Measurements from ENCODE around the gene ALKBH7.
"Not testable (repeated sequence)": the region's sequence is repeated elsewhere in the genome, so short reads cannot be mapped to it uniquely, and the experiment has no call there.

The ALKBH7 gene

DNA sequence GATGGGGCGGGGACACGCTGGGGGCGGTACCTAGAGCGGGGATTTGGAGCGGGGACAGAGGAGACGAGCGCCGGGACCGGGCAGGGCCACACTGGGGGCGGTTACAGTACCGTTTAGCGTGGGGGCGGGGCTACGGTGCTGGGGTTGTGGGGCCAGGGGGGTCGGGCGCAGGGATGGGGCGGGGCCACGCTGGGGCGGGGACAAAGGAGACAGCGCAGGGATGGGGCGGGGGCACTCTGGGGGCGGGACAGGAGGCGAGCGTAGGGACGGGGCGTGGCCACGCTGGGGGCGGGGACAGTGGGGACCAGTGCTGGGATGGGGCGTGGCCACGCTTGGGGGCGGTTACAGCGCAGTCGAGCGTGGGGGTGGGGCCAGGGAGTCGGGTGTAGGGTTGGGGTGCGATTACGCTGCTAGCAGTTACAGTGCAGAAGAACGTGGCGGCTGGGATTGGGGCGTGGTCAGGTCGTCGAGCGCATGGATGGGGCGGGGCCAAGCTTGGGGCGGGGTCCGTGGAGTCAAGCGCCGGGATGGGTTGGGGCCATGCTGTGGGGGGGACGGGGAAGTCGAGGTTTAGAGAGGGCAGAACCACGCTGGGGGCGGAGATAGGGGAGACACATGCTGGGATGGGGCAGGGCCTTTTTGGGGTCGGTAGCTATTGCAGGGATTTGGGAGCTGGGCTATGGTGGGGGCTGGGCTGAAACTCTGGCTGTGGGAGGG, 660 bp downstream of the ALKBH7 start:
- DNase-seq = peak; percentile 86

DNA sequence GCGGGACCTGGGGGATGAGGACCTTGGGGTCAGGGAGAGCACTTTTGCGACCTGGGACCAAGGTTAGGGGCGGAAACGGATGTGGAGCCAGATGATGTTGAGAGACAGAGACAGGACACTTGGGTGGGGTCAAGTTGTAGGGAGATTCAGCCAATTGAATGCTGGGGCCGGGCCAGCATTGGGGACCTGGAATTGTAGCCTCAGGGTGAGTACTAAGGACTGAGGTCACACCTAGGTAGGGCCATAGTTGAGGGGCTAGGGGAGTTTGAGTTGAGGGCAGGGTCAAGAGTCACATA, 1.2 kb downstream of the ALKBH7 start:
- no peak for DNase-seq

DNA sequence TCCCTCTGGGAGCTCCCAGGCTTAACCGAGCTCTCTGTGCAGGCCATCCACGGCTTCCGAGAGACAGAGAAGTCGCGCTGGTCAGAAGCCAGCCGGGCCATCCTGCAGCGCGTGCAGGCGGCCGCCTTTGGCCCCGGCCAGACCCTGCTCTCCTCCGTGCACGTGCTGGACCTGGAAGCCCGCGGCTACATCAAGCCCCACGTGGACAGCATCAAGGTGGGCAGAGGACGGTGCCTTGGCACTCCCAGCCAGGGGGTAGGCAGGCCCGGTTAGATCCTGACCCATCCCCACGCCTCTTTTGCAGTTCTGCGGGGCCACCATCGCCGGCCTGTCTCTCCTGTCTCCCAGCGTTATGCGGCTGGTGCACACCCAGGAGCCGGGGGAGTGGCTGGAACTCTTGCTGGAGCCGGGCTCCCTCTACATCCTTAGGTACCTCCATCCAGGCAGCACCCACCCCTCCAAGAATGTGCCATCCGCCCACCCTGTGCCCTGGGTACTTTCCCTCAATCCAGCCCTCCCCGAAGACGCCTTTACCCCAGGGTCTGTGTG, 1.6 kb downstream of the ALKBH7 start:
- DNase-seq = no peak

DNA sequence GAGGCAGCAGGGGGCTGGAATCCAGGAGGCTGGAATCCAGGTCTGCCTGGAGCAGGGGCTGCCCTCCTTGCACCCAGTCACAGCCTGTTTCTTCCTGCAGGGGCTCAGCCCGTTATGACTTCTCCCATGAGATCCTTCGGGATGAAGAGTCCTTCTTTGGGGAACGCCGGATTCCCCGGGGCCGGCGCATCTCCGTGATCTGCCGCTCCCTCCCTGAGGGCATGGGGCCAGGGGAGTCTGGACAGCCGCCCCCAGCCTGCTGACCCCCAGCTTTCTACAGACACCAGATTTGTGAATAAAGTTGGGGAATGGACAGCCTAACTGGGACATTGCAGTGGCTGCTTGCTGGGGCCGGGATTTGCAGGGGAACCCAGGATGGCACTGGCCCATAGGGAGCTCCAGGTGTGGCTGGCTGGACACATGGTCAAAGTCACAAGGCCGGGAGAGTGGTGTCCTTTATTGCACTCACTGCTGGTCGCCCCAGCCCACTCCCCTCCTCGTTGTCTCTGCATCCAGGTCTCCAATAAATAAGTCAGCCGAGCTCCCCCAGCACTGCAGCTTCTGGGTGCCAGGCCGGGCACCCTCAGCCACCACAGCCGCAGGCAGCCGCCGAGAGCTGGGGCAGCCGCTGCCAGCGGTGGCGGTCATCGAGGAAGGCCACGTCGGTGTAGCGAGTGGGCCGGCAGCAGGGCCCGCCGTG, 2.3 kb downstream of the ALKBH7 start:
- DNase-seq = no peak

DNA sequence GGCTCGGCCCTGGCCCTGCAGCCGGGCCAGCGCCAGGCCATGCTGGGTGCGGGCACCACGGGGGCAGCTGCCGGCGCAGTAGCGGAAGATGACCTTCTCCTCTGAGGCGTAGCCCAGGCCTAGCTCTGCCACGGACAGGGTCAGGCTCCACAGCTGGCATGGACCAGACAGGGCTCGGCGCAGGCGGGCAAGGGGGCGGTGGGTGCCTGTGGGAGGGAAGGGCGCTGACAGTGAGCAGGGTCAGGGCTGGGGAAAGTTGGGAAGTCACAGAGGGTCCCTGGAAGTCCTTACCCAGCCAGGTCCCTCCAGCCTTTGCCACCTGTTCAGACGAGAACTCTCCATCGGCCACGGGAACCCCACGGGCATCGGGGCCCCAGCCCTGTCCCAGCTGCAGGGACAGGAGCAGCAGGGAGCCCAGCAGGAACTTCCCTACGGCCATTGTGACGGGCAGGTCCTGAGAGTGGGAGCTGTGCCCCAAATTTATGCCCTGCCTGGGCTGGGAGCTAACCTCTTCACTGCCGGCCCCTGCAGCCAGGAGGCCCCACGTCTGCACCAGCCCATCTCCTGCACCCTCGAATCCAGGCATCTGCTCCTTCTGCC, 2.9 kb downstream of the ALKBH7 start, which contains the start of gene PSPN:
PSPN (minus strand) TSS at position 523 of the 600 bp plus-strand sequence; CDS start at position 439, 84 bp downstream.
- DNase-seq = no peak

DNA sequence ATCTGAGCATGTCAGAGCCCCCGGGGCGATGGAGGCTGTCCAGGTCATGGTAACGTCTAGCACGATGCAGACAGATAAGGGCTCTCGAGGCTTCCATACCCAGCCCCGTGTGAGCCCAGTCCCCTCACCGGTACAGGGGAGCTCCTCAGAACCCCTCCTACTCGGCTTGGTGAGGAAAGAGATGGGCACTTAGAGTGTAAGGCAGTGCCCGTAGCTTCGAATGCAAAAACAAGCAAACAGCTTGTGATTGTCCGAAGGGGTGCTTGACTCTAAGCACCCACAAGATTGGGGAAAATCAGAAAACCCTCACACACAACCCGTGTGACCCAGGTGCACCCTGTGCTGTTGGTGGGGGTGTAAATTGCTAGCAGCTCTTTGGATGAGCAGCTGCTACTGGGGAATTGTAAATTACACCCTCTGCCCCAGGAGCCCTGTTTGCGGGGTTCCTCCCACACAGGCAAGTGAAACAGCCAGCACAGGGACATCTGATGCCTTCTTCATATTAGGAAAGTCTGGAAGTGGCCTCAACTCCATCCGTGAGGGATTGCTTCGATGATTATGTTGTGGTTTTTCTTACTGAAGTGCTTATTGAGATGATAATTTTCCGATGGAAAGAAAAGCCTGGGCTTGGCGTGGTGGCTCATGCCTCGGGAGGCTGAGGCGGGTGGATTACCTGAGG, 4.1 kb downstream of the ALKBH7 start:
- DNase-seq = no peak

DNA sequence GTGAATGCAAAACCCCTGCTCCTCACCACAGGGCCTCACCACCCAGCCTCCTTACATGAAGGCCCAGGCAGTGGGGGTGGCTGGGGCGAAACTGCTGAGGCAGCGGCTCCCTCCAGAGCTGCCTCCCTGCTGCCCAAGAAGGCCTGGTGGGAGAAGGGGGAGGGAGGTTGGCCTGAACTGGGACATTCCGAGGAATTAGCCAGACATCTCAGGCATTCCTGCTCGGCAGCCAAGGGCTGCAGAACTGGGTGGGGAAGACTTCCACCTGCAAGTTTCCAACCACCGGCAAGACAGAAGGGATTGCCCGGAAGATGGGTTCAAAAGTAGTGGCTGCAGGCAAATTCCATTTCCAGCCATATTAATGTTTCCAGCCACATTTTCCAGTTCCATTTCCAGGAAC, 5.4 kb downstream of the ALKBH7 start:
- no peak for DNase-seq

DNA sequence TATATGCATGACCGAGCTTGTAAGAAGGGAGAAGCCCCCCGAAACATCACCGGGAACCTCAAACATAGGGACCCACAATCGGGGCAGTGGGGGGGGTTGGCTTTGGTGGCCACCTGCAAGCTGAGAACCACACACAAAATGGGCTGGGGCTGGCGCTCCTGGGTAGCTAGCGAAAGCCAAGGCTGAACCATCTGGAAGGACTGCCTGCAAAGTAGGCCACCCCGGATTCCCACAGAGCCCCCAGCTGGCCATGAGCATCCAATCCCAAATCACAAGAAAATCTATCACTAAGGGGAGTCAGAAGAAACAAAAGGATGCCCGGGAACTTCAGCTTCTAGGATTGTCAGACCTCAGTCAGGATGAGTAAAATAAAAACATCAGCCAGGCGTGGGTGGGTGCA, 5.9 kb downstream of the ALKBH7 start:
- DNase-seq = no peak

DNA sequence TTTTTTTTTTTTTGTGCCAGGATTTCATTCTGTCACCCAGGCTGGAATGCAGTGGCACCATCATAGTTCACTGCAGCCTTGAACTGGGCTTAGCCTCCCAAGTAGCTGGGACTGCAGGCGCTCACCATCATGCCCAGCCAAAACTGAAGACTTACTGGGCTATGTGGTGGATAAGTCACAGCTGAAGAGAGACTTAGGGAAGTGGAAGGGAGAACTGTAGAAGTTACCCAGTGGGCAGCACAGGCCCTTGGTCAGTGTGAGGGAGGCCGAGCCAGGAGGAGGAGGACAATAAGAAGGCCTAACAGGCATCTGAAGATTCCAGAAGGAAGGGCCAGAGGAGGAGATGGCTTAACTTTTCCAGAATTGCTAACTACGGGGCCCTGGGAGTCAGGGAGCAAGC, 7.2 kb downstream of the ALKBH7 start:
- no peak for DNase-seq

DNA sequence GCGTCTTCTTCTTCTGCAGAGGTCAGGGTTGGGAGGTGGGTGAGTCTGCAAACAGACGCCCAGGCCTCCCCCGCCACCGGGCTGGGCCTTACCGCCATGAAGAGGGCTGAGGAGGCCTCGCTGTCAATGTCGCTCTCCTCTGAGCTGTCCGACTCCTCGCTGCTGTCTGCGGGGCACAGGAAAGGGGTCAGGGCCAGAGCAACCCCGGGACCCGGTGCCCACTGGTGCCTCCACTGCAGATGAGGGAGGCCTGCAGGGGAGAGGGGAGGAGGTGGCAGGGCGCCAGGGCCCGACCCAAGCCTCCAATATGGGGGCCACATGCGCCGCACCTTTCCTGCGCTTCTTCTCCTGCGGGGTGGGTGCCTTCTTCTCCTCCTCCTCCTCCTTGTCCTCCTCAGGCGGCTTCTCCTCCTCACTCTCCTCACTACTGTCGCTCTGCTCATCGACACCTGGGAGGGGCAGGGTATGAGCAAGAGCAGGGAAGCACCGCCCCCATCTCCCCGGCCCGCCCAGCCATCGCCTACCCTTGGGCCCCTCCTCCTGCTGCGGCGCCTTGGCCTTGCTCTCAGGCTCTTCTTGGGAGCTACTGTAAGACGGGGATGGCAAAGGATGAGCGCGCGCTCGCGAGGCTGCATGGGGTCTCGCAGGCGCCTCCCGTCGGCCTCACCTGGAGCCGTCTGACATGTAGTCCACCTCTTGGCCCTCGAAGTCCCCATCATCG, 8.6 kb downstream of the ALKBH7 start:
- DNase-seq = no peak

DNA sequence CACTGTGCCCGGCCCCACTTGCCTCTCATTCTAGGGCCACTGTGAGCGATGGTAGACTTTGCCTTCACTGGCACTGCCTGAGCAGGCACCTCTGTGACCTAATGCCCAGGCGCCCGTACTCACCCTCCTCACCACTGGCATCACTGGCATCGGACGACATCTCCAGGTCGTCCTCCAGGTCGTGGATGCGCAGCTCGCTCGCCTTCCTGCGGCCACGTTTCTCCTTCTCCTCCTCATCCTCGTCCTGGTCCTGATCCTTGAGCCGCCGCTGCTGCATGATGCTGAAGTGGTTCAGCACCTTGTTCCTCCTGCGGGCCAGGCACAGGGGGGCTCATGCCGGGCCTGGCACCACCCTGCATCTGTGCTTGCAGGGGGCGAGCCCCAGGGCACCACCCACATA, 10.6 kb downstream of the ALKBH7 start:
- no peak for DNase-seq

DNA sequence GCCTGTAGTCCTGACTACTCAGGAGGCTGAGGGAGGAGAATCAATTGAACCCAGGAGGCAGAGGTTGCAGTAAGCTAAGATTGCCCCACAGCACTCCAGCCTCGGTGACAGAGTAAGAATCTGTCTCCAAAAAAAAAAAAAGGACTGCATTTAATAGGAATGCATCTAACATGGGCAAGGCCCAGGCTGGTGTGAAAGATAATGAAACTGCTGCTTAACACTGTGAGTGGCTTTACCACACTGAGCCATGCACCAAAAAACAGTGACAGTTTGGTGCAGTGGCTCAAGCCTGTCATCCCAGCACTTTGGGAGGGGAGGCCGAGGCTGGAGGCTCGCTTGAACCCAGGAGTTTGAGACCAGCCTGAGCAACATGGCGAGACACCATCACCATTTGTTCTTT, 11.8 kb downstream of the ALKBH7 start:
- no peak for DNase-seq

DNA sequence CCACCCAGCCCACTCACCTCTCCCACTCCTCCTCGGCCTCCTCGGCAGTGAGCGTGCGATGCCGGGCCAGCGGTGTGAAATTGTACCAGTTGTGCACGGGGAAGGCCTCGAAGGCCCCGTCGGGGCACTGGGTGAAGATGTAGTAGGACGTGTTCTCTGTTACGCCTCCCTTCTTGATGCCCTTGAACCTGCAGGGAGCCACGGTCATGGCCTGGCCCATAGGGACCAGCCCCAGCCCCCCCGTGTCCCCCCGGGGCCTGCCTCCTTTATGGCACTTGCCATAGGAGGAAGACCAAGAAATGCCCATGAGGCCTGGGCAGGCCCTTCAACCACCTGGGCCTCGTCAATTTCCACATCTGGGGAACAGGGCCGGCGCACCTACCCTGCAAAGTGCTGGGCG, 14.8 kb downstream of the ALKBH7 start:
- DNase-seq = no peak

DNA sequence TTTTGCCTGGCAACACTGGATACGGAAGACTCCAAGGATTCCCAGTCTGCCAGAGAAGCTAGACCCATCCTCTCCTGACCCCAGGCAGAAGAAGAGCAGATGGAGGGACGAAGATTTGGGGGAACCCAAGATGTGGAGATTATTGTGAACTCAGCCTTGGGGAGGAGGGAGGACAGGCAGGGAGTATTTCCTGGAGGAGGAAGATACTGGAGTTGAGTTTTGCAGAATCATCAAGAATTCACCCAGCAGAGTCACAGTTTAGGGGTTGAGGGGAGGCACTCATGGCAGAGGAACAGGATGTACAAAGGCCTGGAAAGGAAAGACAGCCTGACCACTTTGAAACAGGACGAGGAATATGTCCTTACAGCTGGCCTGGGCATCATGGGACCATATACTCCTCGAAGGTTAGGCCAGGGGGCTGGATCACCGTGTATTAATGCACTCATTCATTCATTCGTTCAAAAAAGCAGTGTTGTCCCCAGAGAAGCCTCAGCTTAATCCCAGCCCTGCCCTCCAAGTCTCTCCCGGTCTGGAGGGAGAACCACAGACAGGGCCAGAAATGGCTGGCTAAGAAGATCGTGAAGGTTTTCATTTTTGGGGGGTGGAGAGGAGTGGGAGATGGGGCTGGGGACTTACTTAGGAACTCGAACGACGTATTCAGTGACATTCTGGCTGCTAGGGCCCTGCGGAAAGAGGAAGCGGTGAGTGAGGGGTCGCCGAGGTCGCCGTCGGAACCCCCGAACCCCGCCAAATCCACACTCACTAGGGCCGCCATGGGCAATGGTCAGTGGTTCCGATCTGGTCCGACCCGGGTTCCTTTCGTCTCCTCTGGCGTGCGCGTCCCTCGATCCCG, 19.9 kb downstream of the ALKBH7 start:
- DNase-seq = no peak

DNA sequence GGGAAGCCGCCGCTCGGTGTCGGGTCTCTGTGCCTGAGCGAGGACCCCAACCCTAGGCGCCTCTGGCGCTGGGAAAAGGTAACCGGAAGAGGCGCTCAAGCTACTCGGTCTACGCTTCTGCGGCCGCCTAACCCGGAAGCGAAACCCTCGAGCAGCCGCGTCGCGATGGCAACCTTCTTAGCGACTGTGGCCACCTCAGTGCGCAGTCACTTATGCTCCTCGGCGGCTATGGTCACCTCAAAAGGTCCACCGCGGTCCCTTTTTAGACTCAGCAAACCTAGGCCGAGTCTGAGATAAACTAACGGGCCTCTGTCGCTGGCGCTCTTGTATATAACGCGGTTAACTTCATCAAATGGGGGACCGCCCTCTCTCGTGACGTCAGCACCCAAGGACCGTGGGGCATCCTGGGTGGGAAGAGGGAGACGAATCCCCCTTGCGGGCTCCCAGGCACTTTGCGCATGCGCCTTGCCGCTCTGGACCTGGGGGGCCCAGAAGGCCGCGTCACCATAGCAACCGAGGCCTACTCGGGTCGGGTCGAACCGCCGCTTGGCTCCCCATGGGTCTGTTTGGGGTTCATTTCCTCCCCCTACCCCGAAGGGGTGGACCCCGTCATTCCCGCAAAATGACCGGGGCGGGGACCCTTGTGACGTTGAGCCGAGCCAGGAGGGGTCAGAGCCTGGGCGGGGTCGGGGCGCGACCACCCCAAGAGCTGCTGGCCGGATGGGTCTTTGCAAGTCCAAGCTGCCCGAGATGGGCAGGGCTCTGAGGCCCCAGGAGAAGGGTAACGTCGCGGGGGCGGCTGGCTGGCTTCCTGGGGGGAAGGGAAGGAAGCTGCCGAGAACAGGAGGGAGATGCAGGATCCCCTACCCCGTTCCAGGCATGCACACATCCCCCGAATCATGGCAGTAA, 20.7 kb downstream of the ALKBH7 start, which contains the start of gene GTF2F1:
GTF2F1 (minus strand) TSS at position 91 of the 909 bp plus-strand sequence. CDS start 169 bp downstream, outside the sequence.
- DNase-seq = peak; percentile 71

DNA sequence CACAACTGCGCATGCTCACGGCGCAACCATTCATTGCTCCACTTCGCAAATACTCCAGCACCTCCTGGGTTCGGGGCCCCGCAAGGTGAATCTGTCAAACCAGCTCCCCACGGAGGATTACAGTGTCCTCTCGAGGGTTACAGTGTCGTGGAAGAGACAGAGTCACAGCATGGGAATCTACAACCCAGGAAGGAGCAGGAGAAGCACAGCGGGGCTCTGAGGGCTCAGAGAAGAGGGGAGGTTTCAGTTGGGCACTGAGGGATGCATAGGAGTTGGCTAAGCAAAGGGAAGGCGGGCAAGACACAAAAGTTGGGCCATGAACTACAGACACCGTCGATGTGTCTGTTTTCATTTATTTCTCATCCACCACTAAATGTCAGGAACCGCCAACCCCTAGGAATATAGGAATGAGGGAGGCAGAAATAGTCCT, 21.4 kb downstream of the ALKBH7 start:
- no peak for DNase-seq

DNA sequence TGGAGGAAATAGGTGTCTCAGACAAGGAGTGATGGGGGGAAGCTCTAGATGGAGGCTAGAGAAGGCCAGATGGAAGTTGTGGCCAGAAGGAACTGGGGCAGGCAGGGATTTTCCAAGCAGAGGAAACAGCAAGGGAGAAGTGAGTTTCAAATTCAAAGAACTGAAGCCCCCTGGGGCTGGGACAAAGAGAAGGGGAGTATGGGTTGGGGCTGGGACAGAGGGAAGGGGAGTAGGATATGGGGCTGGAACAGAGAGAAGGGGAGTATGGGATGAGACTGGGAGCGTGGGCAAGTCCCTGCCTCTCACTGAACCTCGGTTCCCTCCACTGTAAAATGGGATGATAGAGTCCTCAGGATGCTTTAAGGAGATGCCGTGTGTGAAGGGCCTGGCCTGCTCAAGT, 22.2 kb downstream of the ALKBH7 start:
- DNase-seq = no peak

DNA sequence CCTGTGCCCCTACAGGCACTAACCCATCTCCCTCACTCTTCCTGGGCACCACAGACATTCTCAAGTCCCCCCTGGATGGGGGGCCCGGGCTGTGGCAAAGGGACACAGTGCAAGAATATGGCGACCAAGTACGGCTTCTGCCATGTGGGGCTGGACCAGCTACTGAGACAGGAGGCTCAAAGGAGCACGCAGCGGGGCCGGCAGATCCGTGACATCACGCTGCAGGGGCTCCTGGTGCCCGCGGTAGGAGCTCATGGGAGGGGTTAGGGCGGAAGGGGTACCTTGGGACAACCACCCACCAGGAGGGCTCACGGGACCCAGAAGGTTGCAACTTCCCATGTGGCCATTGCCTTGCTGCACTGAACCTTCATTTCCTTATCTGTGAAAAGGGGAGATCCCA, 23.7 kb downstream of the ALKBH7 start:
- no peak for DNase-seq

DNA sequence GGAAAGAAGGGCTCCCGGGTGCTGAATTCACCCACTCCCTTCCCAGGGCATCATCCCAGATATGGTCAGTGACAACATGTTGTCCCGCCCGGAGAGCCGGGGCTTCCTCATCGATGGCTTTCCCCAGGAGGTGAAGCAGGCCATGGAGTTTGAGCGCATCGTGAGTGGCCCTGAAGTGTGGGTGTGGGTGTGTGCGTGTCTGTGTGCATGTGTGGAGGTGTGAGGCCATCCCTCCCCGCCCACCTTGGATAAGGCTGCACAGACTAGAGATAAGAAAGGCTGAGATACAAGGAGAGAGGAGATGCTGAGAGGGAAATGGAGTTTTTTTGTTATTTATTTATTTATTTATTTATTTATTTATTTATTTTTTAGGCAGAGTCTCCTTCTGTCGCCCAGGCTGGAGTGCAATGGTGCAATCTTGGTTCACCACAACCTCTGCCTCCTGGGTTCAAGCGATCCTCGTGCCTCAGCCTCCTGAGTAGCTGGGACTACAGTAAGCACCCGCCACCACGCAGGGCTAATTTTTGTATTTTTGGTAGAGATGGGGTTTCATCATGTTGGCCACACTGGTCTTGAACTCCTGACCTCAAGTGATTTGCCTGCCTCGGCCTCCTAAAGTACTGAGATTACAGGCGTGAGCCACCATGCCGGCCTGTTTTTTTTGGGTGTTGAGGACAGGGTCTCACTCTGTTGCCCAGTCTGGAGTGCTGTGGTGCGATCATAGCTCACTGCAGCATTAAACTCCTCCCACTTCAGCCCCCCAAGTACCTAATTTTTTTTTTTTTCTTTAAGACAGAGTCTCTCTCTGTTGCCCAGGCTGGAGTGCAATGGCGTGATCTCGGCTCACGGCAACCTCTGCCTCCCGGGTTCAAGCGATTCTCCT, 27.7 kb downstream of the ALKBH7 start:
- not testable (repeated sequence) for DNase-seq
